Right lobe of liver (tissue), 6 donors: ENCODE results near the gene GOLGB1. TPM values are rescaled to one million over a fixed set of nuclear protein-coding genes. Genes with fewer than 3 reads are reported as not detected.

Experiments used
- ATAC-seq, 4 donors: fragments of 200-7000 bp; cut with Tn5 transposase; one replicate each; pipeline ENCODE4 v1.9.1; 2020; ENCODE audit warnings: mild to moderate bottlenecking in 4 of 4, moderate library complexity in 4 of 4
- DNase-seq, 3 donors: peaks; one replicate each; pipeline ENCODE4 v3.0.0-alpha.2; 2020
- H3K27ac ChIP-seq, 3 donors: fragments of 200-600 bp; one replicate each; pipeline ENCODE4 v1.8.0; 2022
- H3K27me3 ChIP-seq, 2 donors: fragments of 200-600 bp; one replicate each; pipeline ENCODE4 v1.8.0; 2022
- H3K36me3 ChIP-seq, 4 donors: fragments of 200-600 bp; sonication (generic) in 1 of 4; one replicate each; pipeline versions ENCODE4 v1.5.1 to v1.8.0; 2017 to 2022; ENCODE audit warnings: control low read depth in 1 of 4
- H3K4me1 ChIP-seq, 4 donors: fragments of 200-600 bp; sonication (generic) in 1 of 4; one replicate each; pipeline versions ENCODE4 v1.5.1 to v1.8.0; 2017 to 2022; ENCODE audit warnings: control low read depth in 1 of 4
- H3K4me3 ChIP-seq, 3 donors: fragments of 200-600 bp; one replicate each; pipeline ENCODE4 v1.8.0; 2022
- H3K9me3 ChIP-seq, 4 donors: fragments of 200-600 bp; sonication (generic) in 1 of 4; one replicate each; pipeline versions ENCODE4 v1.5.1 to v1.8.0; 2017 to 2022; ENCODE audit warnings: control low read depth in 1 of 4
- POLR2A ChIP-seq: fragments of 450-650 bp; IDR thresholded peaks from one replicate; pipeline ENCODE4 v1.6.1; 2017; ENCODE audit warnings: antibody characterized with exemption, mild to moderate bottlenecking
- WGBS: methylation state at CpG from one replicate; pipeline ENCODE4 v1.1.6; 2018; ENCODE audit warnings: low coverage, low lambda C conversion rate; ENCODE audit not compliant: insufficient coverage; ENCODE audit errors: missing lambda C conversion rate; 5-methylcytosine and 5-hydroxymethylcytosine counted together
- intact Hi-C, 2 donors: fragments of 100-400 bp; cut with DNase I; formaldehyde crosslinking; loops; one replicate each; pipeline versions ENCODE4 v1.11.2 to v1.14.1; 2022
- small RNA-seq, 2 experiments: library from RNA; depleted of rRNA; stranded (forward); fragments of <200 nt; gene quantifications; one replicate each; pipeline ENCODE3, GENCODE V24; 2016
- total RNA-seq, 6 experiments: library from RNA; depleted of rRNA in 2 of 6; stranded (reverse); fragments of >200 nt in 2 of 6; fragmentation: NEBNext Ultra II Directional in 3 of 6; extraction: Animal tissue kit (Norgen Biotek cat#: 25700) in 3 of 6; gene quantifications; one replicate each; pipeline versions ENCODE4 v1.1.0 to v1.2.4, GENCODE V29; 2016 to 2023
- TF ChIP-seq, protein P1 (sequence below), 4 donors: fragments of 200-600 bp in 3 of 4; fragments of 450-650 bp in 1 of 4; IDR thresholded peaks; one replicate each; pipeline versions ENCODE4 v1.5.1 to v1.8.0; 2016 to 2022; ENCODE audit warnings: antibody characterized with exemption in 4 of 4, mild to moderate bottlenecking in 2 of 4
- donor health status: DM: no; HTN: yes; CAD: no.
- donor health status: DM: no; HTN: no; CAD: no.
- donor health status: DM: no; HTN: no; CAD: no.
- donor health status: DM: no; HTN: yes; CAD: no.
- donor health status: DM: no; HTN: yes; CAD: no.

Gene GOLGB1
- total RNA-seq, 6 experiments from 2014 or later = 26.8 to 31.7 (median 29.5) TPM

- intact Hi-C loops = no loop called here
- Histone ChIP-seq H3K27me3 (no peaks in the 10 kb centered on the region), H3K9me3 (no peaks in the 10 kb centered on the region), H3K4me1 (no peaks in the 10 kb centered on the region), H3K27ac (no peak overlapping the region), H3K36me3 (no peaks in the 10 kb centered on the region), H3K4me3 (no peak overlapping the region)
- WGBS = 73% methylated on average over 10 of the region's 14 CpGs
- TF ChIP-seq, protein P1, sequence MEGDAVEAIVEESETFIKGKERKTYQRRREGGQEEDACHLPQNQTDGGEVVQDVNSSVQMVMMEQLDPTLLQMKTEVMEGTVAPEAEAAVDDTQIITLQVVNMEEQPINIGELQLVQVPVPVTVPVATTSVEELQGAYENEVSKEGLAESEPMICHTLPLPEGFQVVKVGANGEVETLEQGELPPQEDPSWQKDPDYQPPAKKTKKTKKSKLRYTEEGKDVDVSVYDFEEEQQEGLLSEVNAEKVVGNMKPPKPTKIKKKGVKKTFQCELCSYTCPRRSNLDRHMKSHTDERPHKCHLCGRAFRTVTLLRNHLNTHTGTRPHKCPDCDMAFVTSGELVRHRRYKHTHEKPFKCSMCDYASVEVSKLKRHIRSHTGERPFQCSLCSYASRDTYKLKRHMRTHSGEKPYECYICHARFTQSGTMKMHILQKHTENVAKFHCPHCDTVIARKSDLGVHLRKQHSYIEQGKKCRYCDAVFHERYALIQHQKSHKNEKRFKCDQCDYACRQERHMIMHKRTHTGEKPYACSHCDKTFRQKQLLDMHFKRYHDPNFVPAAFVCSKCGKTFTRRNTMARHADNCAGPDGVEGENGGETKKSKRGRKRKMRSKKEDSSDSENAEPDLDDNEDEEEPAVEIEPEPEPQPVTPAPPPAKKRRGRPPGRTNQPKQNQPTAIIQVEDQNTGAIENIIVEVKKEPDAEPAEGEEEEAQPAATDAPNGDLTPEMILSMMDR (IDR thresholded peaks at IDR 0.05) = no peak
- TF ChIP-seq POLR2A = no peak
- ATAC-seq (no peak), DNase-seq (no peak)
These were observed 125.2 kb downstream of the GOLGB1 start for GRCh38 chr3:121624147-121624899.

- 92% methylated on average over 6 of the region's 6 CpGs for WGBS
- no peak for TF ChIP-seq POLR2A
- TF ChIP-seq, protein P1 (IDR thresholded peaks at IDR 0.05) = no peak
- Histone ChIP-seq H3K9me3 (no peaks in the 10 kb centered on the region), H3K36me3 (no peaks in the 10 kb centered on the region), H3K4me1 (no peaks in the 10 kb centered on the region), H3K27me3 (no peaks in the 10 kb centered on the region), H3K27ac (no peak overlapping the region), H3K4me3 (no peak overlapping the region)
- ATAC-seq (no peak), DNase-seq (no peak)
- intact Hi-C loops = no loop called here
These were observed 128.1 kb downstream of the GOLGB1 start for GRCh38 chr3:121621491-121621890.

DNA sequence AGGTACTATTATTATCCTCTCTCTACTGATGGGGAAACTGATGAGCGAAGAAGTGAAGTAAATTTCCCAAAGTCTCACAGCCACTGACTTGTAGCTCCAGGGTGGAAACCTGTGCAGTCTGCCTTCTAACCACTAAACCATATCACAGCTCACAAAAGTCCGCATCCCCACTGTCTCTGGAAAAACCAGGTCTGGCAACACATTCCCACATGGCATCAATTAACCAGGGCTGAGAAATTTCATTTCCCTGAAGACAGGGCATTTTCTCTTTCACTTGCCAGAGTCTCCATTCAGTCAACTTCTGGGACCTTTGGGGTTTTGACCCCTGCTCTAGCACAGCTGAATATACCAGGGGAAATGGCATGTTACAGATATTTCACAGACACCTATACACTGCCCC is 129.8 kb downstream of the GOLGB1 start:
- intact Hi-C loops = no loop called here
- WGBS = 89% methylated on average over 2 of the region's 2 CpGs
- no peaks in the 10 kb centered on the region for H3K4me1 ChIP-seq
- H3K27me3 ChIP-seq = no peaks in the 10 kb centered on the region
- H3K9me3 ChIP-seq = no peaks in the 10 kb centered on the region
- no peak overlapping the region for H3K4me3 ChIP-seq
- TF ChIP-seq POLR2A = no peak
- TF ChIP-seq, protein P1 (IDR thresholded peaks at IDR 0.05) = no peak
- H3K36me3 ChIP-seq = no peaks in the 10 kb centered on the region
- H3K27ac ChIP-seq = no peak overlapping the region
- DNase-seq (no peak), ATAC-seq (no peak)

Small RNA genes within 50 kb of the gene (small RNA-seq; reads per million reads assigned to genes)
- gene RNU4-62P = 0 reads per million in 2 experiments

Other genes starting within 250 kb of the GOLGB1 start
- gene POLQ, start 203.8 kb downstream of the GOLGB1 start, total RNA-seq = 1 to 10 TPM in 1 of 6 experiments, under 1 TPM in 5; 0.02 to 1.2 (median 0.23) TPM
- gene ARGFX, start 181.8 kb downstream of the GOLGB1 start, total RNA-seq = not detected
- gene FBXO40, start 156.4 kb downstream of the GOLGB1 start, total RNA-seq = under 1 TPM in 2 of 6 experiments, not detected in 4; 0.07 to 0.10 TPM
- gene HCLS1, start 88.8 kb downstream of the GOLGB1 start, total RNA-seq = 10 to 100 TPM; 13.7 to 20.4 (median 16.9) TPM
- gene IQCB1, start 85.3 kb upstream of the GOLGB1 start, total RNA-seq = 1 to 10 TPM; 3.6 to 8.8 (median 5.4) TPM
- gene EAF2, start 85.5 kb upstream of the GOLGB1 start, total RNA-seq = 1 to 10 TPM; 1.4 to 3.0 (median 2.0) TPM
- gene SLC15A2, start 144.7 kb upstream of the GOLGB1 start, total RNA-seq = 1 to 10 TPM in 3 of 6 experiments, under 1 TPM in 3; 0.18 to 1.7 (median 0.97) TPM